ENCODE results near the gene PRKCE. TPM values are rescaled to one million over a fixed set of nuclear protein-coding genes. Genes with fewer than 3 reads are reported as not detected.

The PRKCE gene
- total RNA-seq, 1 experiment from 2014 or later: 10.3 TPM

- no peak for DNase-seq (ENCODE audit: extremely low read depth, low read depth)
Measured at GRCh38 chr2:45664635-45665261, 13.3 kb downstream of the PRKCE start.

GRCh38 chr2:45668509-45668908 lies 17.0 kb downstream of the PRKCE start:
- DNase-seq (ENCODE audit: extremely low read depth, low read depth): no peak

GRCh38 chr2:45669032-45669486 lies 17.6 kb downstream of the PRKCE start:
- no peak for DNase-seq (ENCODE audit: extremely low read depth, low read depth)

- no peak for DNase-seq (ENCODE audit: extremely low read depth, low read depth)
Measured at GRCh38 chr2:45670646-45671045, 19.2 kb downstream of the PRKCE start.

- no peak for DNase-seq (ENCODE audit: extremely low read depth, low read depth)
Measured at GRCh38 chr2:45672138-45672537, 20.7 kb downstream of the PRKCE start.

DNA sequence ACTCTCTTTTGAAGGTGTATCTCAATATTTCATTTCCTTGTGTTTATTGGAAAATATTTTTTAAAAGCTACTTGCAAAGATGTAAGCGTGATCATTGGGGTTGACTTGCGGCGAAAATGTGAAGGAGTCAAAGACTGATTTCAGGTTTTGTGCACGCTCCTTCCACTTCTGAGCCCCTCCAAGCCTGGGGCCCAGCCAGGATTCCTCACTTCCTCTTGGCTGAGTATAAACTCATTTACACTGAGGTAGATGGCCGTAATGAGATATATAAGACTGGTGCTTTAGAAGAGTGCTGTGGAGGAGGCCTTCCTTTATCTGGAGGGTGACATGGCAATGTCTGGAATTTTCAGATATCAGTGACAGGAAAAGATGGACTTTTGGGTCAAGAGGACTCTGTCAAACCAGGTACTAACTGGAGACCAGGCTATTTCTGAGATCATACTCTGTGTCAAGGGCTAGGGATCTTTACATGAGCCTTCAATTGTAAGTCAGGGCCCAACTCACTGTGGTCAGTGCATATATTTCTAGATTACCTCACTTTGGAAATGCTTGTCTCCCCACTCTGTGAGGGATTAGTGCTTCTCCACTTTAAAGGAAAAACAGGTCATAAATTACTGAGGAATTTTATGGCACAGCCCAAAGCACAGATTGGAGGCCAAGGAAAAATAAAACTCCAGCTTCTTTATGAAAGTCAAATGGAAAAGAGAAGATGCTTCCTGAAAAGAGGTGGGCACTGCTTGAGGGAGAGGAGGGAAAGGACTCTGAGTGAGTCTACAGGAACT lies 22.8 kb downstream of the PRKCE start:
- no peak for DNase-seq (ENCODE audit: extremely low read depth, low read depth)

DNA sequence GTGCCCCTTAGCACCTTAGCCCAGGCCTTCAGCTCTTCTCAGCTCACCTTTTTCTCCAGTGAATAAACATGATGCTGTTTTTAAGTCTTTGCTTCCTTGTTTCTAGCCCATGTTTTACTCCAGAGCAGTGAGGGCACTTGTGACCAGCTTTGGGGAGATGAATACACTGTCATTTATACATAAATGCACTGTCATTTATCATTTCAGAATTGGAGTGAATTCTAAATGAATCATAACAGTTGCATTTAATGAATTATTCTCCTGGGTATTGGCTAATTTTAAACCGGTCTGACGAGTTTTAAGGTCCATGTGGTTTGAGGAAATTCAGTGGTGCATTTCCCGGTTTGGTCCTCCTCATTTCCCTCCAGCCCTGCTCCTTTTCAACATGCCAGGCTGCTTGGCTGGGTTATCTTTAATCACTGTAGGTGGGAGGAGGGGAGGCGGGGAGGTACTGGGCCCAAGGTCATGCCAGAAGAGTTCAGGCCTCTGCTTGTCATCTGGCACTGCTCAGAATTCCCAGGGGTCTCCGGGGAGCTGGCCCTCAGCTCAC lies 23.9 kb downstream of the PRKCE start:
- DNase-seq (ENCODE audit: extremely low read depth, low read depth): no peak

DNA sequence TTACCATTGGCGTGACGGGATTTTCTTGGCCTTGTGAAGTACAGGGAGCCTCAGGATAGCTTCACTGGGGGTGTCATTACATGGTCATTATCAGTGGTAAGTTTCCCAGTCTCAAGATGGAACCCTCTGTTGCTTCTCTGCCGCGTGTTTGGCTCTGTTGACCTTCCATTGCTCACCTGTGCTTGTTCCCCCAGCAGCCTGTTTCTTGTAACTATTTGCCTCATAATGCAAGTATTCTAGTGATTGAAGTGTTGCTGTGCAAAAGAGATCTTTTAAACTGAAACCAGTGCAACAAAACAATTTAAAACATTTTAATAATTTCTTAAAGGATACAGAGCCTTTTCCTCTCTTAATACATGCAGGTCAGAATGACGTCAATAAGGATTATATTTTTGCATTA lies 24.6 kb downstream of the PRKCE start:
- DNase-seq (ENCODE audit: extremely low read depth, low read depth): no peak

DNA sequence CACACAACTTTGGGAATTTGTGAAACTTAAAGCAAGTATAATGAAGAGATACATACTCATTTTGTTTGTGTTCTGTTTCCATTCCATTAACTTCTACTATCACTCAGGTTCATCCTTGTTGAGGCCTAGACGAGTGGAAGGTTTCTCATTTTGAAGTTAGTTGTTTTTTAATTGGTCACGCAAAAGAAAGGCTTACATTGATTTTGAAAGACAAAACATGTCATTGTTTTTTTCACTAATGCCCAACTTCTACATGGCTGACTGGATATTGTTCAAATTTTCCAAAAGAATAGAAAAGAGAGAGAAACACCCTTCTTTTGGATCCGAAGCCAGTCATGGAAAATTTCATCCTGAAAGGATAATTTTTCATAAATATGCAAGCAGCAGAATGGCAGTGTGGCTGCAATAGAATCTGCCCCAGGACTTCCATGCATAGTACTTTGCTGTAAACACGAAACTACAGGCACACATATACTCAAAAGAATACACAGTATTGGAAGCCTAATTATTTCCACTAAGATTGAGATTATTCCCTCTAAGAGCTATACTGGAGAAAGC lies 27.4 kb downstream of the PRKCE start:
- DNase-seq (ENCODE audit: extremely low read depth, low read depth): no peak

DNA sequence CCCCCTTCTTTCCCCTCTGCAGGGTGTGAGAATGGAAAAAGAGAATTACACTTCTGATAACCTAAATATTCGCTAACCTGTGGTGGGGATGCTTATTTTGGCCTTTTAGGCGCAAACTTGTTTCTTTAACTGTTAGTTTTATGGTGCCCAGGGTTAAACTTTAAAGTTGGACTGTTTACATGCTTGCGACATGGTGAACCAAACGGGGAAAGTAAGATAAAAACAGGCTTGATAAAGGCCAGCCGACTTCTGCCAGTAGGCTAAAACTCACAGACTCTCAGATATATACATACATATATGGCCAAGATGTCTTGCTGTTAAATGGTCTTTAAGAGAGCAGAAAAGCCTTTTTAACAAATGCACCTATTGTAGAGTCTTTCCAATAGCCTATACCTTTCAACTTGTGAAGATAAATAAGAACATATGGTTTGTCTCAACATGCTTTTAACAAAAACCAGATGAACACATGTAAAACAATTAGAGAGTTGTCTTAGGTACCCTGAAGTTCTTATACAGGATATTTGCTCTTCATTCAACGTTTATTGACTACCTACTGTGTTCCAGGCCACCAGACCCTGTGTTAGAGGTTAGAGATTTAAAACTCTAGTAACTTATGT lies 29.0 kb downstream of the PRKCE start:
- DNase-seq (ENCODE audit: extremely low read depth, low read depth): no peak

DNA sequence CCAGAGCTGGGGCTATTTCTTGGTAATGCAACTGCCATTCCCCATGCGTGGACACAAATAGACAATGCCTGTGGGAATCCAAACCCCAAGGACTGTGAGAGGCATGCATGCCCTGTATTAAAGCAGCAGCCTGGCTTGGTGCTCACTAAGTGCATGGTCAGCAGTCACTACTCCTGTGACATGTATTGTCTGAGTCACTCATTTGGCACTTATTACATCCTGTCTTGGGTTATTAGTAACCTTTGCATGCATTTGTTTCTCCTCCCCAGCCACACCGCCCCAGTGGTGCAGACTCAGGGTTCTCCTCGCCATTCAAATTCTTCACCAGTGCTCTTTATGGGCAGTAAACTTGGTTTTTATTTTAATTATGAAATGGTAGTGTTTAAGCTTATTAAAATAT lies 30.2 kb downstream of the PRKCE start:
- peak; percentile 15 for DNase-seq (ENCODE audit: extremely low read depth, low read depth)

- no peak for DNase-seq (ENCODE audit: extremely low read depth, low read depth)
Measured at GRCh38 chr2:45683292-45683691, 31.8 kb downstream of the PRKCE start.

- no peak for DNase-seq (ENCODE audit: extremely low read depth, low read depth)
Measured at GRCh38 chr2:45684756-45685155, 33.3 kb downstream of the PRKCE start.

DNA sequence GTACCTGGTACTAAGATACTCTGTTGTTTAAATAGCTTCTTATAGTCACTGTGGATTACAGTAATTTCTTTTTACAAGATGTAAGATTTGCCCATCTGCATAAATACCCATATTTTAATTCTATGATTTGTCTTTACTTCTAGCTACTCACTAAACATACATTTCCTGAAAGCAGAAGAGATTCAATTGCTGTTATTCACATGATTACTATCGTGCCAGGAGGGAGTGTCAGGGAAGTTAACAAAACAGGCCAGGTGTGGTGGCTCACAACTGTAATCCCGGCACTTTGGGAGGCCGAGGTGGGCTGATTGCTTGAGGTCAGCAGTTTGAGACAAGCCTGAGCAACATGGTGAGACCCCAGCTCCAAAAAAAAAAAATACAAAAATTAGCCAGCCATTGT lies 33.8 kb downstream of the PRKCE start:
- DNase-seq (ENCODE audit: extremely low read depth, low read depth): no peak

DNA sequence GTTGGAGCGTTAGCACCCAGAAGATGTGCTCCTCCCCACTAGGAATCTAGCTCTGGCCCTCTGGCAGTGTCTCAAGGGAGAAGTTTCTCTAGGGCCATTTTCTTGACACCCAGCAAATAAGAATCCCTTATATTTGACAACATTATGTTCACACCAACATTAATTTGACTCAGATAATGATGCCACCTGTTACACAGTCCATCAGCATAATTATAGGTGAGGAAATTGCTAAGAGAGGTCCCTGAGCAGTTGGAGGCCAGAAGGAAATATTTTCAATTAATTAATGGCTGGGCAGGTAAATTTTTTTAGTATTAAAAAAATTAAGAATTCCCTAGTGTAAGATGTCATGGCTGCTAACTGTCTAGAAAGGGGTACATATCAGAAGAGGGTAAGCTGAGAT lies 36.5 kb downstream of the PRKCE start:
- no peak for DNase-seq (ENCODE audit: extremely low read depth, low read depth)

DNA sequence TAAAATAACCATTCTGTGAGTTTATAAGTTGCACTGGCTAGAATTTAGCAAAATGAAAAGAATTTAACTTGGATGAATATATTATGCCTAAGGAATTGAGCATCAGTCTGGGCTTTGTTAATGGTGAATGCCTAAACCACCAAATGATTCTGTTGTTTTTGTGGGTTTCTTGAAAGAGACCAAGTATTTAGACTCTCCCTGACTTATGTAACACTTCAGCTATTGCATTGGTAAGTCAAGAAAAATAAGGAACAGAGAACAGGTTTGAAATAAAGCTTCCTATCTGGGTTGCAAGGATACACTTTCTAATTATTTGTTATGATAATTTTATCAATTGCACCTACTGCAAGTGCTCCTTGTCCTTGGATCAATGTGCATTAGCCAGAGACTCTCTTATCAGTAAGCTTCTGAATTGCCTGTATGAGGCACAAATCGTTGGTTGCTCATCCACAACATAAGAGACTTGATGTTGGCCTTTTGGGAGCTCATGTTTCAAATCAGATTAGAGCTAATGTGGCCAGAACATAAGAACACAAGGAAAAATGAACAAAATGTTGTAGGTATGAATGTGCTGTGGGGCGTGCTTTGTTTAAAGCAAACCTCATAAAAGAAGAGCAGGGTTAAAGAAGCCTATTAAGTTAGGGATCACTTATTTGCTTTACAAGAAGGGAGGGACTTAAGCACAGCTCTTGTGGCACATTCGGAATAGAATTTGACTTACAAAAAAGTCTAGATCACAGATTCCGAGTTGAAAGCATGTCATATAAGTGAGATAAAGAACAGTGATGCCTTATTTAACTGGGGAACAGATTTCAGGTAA lies 37.2 kb downstream of the PRKCE start:
- no peak for DNase-seq (ENCODE audit: extremely low read depth, low read depth)

DNA sequence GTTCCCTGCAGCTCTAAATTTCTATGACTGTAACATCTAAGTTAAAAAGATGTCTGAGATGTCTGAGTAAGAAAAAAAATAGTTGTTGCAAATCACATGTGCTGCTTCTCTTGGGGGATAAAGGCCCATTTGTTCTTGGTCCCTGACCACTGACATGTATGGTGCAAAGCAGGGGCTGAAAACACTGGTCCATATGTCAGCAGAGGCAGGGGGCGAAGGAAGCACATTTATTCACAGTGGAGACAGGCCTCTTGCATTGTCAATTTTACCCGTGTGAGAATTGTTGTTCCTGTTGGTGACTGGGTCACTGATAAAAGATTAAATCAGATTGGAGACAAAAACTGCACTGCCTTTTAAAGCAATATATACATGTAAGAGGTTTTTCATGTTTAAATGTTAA lies 38.8 kb downstream of the PRKCE start:
- DNase-seq (ENCODE audit: extremely low read depth, low read depth): no peak

DNA sequence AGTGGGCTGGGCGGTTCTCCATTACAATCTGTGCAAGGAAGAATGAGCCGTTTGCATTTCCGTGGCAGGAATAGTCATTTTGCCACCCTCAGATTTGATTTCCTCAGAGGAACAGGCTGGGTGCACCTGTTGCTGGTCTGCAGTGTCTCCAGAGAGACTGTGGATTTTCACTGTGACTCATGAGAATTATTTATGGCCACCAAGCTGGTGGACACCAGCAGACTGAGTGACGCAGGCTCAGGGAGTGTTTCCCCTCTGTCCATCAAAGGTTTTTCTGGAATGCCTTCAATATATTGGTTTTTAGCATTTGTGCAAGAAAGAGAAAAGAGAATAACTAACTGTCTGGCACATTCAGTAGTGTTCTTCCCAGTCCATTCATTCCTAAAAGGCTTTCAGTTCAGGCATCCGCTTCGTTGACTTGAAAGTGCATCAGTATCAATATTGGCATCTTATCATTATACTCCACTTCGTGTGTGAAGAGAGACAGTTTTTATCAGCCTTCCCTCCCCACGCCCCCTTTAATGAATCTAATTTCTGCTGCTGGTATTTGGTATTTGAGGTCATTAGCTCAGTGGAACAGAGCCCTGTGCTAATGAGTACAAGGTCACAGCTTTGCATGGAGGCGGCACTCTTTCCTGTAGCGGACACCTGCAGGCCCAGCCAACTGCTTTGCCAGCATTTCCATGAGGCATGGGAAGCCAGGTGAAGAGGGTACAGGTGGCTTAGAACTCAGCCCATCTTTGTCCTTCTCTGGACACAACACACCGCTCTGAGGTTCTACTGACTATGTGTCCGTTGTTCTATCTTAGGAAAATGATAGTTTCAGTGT lies 39.9 kb downstream of the PRKCE start:
- no peak for DNase-seq (ENCODE audit: extremely low read depth, low read depth)

GRCh38 chr2:45692566-45692965 lies 41.1 kb downstream of the PRKCE start:
- no peak for DNase-seq (ENCODE audit: extremely low read depth, low read depth)

Data from NCI-H460 (cell line).